GM18508 (cell line): ENCODE results near the gene IP6K3.

Experiments
- ATAC-seq: cut with Tn5 transposase; IDR thresholded peaks from one replicate; pipeline ENCODE4 v1.9.1; 2021; ENCODE audit warnings: moderate number of reproducible peaks; ENCODE audit not compliant: insufficient read depth, unreplicated experiment

Gene IP6K3

DNA sequence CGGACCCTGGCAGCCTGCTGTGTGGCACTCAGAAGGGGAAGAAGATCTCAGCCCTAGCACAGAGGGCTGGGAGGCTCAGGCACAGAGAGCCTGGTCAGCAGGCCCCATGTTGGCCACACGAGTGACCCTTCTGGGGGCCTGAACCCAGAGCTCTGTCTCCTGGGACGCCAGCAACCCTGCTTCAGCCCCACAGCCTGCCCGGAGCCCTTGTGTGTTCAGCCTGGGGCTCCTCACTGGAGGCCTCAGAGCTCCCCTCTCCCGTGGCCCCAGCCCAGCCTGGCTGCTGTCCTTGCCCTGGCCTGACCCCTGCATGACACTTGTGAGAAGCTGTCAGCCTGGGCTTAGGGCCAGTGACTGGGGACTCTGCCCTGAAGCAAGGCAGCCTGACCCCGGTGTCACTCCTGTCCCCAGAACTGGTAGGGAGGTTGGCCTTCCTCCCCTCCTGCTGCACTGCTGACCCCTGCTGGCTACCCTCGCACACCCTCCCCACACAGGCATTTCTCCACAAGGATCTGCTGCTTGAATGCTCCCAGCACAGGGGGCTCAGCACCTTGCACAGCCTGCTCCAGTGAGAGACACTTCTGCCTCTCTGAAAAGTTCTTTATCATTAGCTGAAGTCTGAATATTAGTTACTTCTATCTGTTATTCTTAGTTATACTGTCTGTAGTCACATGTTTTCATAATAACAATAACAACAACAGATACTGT is 15.4 kb upstream of the IP6K3 start:
- ATAC-seq = no peak

DNA sequence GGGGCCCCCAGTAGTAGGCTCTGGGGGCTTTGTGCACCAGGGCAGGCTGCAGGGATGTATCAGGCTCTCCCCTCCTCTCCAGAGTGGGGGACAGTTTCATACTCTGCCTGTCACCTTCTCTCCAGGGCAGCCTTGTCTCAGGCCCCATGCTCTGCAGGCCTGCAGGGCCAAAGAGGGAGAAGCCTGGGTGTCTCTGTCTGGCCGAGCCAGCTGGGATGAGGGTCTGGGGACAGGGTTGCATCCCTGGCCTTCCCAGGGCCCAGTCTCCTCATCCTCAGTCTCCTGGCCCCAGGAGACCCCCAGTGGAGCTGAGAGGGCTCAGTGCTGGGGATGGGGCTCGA is 14.8 kb upstream of the IP6K3 start:
- no peak for ATAC-seq

DNA sequence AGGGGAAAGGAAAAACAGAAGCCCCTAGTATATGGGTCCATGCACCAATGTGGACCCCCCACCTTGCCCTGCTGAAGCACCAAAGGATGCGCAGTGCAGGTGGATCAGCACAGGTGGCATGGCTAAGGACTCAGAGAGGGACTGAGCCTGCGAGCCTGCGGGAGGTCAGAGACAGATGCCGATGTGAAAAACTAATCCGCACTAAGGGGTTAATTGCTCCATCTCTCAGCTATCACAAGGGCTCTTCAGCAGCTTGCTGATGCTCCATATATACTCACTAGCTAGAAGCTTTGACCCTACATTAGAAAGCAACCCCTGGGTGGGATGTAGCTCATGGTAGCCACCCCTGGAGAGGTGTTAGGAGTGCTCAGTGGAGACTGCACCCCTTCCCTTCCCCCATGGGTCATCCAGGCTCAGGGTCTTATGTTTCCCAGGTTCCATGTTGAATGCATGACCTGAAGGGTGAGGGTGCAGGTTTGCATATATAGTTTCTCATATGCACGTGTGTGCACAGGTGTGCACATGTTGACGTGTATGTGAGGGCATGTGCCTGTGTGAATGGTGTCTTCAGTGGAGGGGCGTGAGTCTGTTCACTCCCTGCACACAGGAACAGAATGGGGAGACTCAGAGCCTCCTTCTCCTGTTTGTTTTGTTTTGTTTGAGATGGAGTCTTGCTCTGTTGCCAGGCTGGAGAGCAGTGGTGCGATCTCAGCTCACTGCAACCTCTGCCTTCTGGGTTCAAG is 13.4 kb upstream of the IP6K3 start:
- ATAC-seq = no peak

DNA sequence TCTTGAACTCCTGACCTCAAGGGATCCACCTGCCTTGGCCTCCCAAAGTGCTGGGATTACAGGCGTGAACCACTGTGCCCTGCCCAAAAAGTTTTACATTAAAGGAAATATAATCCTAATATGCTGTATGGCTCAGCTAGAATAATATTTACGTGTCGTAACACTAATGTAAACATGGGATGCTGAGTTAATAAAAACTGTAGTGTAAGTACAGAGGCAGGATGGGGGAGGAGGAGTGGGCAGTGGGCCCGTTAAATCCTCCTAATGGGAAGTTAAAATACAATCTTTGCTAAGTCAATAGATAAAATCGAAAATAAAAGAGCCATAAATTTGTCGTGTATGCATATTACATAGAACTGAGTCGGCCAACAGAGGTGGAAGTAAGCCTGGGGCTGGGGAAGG is 12.1 kb upstream of the IP6K3 start:
- ATAC-seq = no peak

DNA sequence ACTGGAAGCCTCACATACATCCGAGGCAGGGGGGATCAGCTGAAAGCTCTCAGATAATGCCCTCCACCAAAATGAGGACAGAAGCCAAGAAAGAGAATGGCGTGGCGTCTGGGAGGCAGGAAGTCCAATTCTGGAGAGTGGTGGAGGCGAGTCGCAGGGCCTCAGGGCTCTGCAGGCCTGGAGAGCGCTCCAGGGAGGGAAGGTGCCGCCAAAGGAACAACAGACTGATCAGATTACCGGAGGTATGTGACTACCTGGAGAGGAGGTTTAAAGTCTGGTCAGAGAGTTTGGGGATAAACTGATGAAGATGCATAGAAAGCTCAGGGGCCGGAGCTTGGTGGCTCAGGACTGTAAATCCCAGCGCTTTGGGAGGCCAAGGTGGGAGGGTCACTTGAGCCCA is 11.2 kb upstream of the IP6K3 start:
- ATAC-seq = no peak

DNA sequence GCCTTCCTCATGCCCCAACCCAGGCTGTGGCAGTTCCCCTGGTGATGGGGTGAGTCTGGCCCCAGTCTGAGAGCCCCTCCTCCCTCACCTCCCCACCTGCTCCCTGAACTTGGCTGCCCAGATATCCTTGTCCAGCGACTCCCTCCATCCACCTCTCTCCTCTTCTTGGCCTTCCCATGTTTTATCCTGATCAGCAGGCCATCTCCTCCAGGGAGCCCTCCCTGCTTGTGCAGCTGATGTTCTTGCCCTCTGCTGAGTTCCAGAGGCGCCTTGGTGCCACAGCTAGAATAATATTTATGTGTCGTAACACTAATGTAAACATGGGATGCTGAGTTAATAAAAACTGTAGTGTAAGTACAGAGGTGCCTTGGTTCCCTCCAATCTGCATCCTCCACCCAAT is 10.4 kb upstream of the IP6K3 start:
- no peak for ATAC-seq

DNA sequence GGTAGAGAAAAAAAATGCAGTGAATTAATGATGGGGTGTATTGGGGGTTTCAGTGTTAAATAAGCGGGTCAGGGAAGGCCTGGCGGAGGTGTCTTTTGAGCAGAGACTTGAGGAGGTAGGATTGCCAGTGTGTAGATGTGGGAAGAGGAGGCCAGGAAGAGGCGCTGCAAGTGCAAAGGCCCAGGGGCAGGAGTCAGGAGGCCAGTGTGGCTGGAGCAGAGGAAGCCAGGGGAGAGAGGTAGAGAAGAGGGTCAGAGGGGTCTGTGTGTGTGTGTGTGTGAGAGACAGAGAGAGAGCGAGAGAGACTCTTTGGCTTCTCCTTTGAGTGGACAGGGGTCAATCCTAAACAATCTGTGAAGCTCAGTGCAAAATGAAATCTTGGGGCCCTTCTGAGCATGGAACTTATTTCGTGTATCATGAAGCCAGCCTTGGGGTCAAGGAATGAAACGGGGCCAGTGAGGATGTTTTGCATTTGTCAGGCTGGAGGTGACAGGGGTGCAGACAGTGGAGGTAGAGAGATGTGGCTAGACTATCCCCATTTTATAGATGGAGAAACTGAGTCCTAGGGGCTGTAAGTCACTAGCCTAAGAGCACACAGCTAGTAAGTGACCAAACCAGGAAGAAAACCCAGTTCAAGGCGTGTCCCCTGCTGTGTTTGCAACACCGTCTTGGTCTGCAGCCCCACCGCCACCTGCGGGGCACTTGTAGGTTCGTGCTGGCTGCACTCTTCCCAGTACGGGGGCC is 9.7 kb upstream of the IP6K3 start:
- no peak for ATAC-seq

DNA sequence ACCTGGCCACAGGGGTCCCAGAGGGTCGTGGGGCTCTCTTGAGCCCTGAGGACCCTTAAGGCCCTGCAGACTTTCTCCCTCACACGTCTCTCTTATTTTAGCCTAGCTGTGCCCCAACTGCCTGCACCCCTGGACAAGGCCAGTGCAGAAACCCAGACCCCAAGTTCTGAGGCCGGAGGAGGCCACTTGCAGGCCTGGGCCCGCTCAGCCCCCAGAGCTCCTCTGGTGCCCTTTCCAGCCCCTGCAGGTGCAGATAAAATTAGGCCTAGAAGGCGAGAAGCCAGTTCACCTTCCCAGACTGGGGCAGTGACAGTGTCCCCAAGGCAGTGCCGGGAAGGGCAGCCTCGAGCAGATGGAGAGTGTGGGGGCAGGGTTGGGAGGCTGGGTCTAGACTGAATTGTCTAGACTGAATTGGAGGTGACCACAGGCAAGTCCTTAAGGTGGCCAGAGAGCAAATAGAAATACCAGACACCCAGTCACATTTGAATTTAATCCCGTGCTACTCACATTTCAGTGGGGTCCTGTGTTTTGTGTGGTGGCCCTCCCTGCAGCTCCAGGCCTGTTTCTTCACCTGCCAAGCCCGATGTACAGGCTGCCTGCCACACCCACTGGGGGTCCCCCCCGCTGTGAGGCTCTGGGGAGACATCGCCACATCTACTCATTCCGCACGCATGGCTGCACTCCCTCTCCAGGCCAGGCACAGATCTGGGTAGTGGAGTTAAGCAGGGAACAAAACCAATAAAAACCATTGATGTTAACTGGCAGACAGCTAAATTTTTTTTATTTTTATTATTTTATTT is 8.6 kb upstream of the IP6K3 start:
- ATAC-seq = no peak

DNA sequence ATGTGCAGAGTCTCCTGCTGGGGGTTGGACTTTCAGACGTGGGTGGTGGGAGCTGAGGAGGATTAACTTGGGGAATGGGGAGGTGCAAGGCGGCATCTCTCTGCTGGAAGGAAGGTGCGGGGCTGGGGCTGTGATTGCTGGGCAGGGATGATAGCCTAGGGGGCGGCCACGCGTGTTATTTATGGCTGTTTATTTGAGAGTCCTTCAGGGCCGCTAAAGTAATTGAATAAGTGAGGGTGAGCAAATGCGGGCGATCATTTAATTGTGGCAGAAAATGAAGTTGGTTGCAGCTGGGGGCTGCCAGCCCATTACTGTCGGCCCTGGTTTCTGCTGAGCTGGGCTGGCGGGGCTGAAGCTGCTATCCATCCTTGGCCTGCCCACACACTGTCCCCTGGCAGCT is 7.5 kb upstream of the IP6K3 start:
- ATAC-seq = no peak

DNA sequence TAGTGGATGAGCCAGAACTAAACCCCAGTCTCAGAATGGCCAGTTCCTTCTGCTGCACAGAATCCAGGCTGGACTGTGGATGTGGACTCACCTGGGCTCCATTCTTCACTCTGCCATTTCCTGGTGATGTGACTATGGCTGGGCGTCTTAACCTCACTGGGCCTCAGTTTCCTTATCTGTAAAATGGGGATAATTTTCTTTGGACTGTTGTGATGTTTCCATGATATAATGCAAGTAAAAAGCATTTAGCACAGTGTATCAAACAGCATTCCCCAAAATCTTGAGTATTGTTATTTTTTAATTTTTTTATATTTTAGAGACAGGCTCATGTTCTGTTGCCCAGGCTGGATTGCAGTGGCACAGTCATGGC is 5.9 kb upstream of the IP6K3 start:
- no peak for ATAC-seq

DNA sequence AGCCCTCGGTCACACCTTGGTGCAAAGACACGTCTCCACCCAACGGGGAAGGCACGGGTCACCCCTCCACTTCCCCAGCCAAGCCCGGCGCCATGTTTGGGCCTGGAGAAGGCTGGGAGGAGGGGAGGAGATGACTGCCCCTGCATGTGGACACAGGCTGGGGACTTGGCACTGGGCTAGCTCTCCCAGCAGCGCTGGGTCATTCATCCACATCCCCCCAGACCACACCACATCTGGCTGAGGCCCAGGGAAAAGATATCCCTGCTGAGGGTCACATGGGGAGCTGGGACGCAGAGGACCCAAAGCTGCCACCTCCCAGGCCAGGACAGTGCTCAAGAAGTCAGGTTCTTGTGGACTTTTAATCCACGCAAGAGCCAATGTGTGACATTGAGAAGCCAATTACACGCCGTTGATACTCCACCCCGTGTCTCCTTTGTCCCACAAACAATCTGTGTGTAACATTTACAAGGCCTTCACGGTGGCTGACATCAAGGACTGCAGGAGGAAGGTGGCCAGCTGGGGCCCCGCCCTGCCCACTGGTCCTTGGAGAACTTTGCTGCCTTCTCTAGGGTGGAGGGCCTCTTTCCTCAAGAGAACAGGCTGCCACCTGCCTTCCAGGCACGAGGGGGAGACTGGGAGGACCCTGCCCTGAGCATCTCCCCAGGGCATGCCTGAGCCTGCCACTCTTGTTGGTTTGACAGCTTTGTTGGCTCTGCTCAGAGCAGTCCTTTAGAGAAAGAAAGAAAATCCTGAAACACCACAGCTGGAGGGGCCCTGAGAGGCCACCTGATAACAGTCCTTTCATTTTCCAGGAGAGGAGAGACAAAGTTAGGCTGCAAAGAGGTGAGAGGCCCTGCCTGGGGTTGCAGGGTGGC is 5.3 kb upstream of the IP6K3 start:
- ATAC-seq = no peak

DNA sequence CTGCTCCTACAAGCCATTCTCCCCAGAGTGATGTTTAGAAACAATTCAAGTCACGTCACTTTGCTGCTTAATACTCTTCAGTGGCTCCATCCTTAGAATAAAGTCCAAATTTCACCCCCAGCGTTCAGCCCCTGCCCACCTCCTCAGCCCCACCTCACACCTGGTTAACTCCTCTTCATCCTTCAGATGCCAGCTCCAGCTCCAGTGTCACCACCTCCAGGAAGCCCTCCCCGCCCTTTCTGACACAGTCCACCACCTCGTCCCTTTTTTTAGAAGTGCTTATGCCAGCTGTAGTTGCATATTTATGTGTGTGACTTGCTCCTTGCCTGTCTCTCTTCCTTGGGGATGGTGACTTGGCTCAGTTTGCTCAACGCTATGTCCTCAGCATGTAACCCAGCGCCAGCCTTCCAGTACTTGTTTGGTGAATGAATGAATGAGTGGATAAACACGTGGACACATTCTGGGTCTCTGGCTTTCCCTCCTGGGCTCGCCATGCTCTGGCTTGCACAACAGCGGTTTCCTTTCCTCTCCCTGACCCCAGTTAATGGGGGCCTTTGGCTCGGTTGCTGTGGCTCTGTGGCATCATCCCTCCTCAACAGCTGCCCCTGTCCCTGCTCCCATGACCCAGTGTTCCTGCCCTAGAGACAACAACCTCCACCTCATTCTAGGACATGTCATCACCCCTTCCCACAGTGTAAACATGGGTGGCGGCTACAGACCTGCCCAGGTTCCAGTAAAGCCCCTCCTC is 3.7 kb upstream of the IP6K3 start:
- ATAC-seq = no peak

DNA sequence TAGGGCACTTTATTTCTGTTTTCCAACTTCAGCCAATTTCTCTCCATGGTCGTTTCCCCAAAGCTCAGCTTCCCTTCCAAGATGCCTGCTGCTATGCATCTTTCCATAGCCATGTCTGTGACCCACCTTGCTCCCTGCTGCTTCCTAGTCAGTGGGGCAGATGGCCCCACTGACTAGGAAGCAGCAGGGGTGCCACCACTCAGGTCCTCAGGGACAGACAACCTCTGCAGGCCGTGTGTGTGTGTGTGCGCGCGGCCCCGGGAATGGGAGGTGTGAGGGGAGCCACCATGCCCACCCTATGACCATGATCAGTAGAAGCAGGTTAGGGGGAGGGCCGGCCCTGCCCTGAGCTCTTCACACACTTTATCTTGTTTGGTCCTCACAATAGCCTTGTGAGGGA is 2.7 kb upstream of the IP6K3 start:
- no peak for ATAC-seq

DNA sequence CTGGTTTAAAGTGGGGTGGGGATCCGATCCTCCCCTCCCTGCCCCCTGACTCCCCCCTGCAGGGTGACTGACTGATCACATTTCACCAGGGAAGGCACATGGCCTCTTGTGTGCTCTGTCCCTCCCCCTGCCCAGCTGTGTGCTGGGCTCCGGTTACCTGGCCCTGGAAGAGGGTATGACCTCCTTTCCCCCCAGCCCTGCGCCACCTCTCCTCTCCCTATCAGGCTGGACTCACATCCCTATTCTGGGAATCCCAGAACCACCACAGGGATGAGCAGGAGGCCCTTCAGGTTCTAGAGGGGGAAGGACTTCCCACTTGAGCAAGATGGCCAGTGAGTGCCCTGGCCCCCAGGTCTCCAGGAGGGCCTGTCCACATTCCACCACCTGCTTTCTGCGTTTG is 2.1 kb upstream of the IP6K3 start:
- no peak for ATAC-seq

DNA sequence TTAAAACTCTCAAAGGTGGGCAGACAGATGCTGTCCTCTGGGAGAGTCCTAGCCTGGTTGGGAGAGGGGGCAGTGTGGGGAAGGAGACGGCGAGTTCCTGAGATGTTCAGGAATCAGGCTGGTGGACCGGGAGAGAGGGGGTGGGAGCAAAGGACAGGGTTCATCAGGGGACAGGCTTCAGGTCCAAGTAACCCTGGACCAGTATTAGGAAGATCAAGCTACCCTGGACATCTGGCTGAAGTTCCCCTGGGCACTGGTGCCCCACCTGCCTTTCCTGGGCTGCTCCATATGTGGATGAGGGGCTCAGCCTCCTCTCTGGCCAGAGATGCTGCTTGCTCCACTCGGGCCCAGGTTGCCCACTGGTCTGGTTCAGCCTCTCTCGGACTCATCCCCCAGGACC is 1.1 kb upstream of the IP6K3 start:
- no peak for ATAC-seq

DNA sequence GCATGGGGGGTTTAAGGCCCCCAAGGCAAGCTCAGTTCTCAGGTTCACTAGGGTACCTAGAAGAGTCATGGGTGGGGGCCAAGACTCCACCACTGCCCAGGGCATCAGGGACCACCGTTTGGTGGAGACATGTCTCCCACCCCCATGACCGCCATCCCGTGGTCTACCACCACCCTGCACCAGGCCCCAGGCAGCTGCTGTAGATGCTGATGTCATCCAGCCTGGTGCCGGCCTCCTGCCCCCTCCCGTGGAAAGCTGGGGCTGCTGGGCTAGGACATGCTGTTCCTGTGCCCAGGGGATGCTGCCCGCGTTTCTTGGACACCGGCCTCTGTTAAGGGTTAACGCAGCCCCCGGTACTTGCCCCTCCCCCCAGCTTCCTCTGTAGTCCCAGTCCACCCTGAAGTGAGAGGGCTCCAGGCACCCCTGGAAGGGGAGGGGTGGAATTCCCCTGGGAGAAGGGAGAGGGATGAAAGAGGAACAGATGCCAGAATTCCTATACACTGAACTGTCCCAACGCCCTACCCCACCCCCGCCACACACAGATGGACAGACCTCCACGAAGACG is 587 bp downstream of the IP6K3 start:
- no peak for ATAC-seq

DNA sequence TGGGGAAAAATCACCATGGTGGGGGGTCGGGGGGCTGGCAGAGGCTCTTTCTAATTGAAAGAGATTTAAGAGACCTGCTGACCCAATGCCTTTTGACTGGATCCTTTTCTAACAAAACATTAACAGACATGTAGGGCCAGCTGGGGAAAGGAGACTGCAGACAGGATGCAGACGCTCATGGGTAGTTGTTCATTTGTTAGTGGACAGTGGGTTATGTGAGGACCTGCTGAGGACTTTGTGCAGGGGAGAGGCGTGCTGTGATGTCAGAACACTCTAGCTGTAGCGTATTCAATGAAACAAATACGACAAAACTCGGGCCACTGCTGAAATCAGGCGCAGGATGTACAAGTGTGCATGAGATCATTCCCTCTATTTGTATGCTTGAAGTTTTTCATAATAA is 1.2 kb downstream of the IP6K3 start:
- ATAC-seq = no peak

DNA sequence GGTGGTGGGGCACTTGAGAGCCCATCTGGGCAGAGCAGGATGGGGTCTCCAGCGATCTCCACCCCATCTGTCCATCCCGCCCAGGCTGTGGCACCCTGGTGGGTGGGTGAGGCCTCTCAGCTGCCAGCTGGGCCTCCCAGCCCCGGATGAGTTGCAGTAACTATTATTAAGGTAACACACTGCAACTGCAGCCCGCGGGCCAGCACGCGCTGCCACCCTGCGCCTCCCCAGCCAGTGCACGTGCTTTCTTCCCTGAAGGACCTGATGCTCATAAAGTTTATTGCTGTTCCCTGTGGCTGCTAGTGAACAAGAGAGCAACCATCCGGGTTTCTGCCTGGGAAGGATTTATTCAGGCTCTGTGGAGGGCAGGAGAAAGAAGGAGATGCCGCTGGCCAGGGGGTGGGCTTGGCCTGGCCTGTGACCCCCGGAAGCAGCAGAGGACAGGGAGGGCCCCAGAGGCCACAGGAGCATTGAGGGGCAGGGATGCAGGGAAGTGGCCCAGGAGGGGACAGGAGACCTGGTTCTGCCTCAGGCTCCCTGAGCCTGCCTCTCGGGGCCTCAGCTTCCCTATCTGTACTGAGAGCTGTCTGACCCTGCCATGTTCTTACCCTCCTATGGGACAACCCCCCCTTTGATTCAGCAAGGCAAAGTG is 1.7 kb downstream of the IP6K3 start:
- no peak for ATAC-seq
